Keratinocyte (primary cell): ENCODE measurements around the gene C11orf24.

Experiments
- CTCF ChIP-seq, 3 experiments: IDR thresholded peaks in 1 of 3; conservative IDR thresholded peaks in 1 of 3; optimal IDR thresholded peaks in 1 of 3; 2 replicates in 2 of 3; 3 replicates in 1 of 3; pipeline versions ENCODE3 to v1.5.1; 2011; ENCODE audit warnings: low read length in 3 of 3, mild to moderate bottlenecking in 3 of 3, moderate library complexity in 2 of 3, control low read depth in 1 of 3, inconsistent platforms in 1 of 3; ENCODE audit not compliant: insufficient read depth in 2 of 3; ENCODE audit errors: extremely low read depth in 1 of 3
- EZH2 ChIP-seq: IDR thresholded peaks from one replicate; pipeline ENCODE4 v1.6.1; 2012; ENCODE audit warnings: inconsistent platforms, mild to moderate bottlenecking, low read length, moderate library complexity

- no peak for TF ChIP-seq CTCF (optimal IDR thresholded peaks at IDR 0.05 in 1 of 3, IDR thresholded peaks at IDR 0.05 in 1 of 3, conservative IDR thresholded peaks at IDR 0.05 in 1 of 3; ENCODE audit: extremely low read depth in 1 of 3, insufficient read depth in 2 of 3, low read length in 3 of 3)
- no peak for TF ChIP-seq EZH2
These were observed 7.9 kb upstream of the C11orf24 start for GRCh38 chr11:68279676-68280075.
